Neural progenitor cell (in vitro differentiated cells): ENCODE data around the gene RIOK1. TPM values are rescaled to one million over a fixed set of nuclear protein-coding genes. Genes with fewer than 3 reads are reported as not detected.

Experiments used
- DNase-seq: peaks from one replicate; pipeline ENCODE4 v3.0.0-alpha.2; 2016; ENCODE audit warnings: low spot score
- H2AFZ ChIP-seq: fragments of 200-600 bp; sonication (generic); replicated peaks from 2 replicates; pipeline ENCODE4 v1.6.1; 2016; ENCODE audit warnings: antibody characterized with exemption
- H3F3A ChIP-seq: fragments of 200-600 bp; sonication (generic); 2 replicates; pipeline ENCODE4 v1.6.1; 2016; ENCODE audit warnings: antibody characterized with exemption, low read depth
- H3K27ac ChIP-seq: fragments of 200-600 bp; sonication (generic); 2 replicates; pipeline ENCODE4 v1.5.1; 2016; ENCODE audit warnings: mild to moderate bottlenecking
- H3K27me3 ChIP-seq: fragments of 200-600 bp; sonication (generic); 2 replicates; pipeline ENCODE4 v1.6.1; 2016; ENCODE audit warnings: mild to moderate bottlenecking, moderate library complexity
- H3K36me3 ChIP-seq: fragments of 200-600 bp; sonication (generic); 2 replicates; pipeline ENCODE4 v1.5.1; 2016
- H3K4me1 ChIP-seq: fragments of 200-600 bp; sonication (generic); 2 replicates; pipeline ENCODE4 v1.6.1; 2016; ENCODE audit warnings: mixed run types
- H3K4me2 ChIP-seq: fragments of 200-600 bp; sonication (generic); 2 replicates; pipeline ENCODE4 v1.6.1; 2016
- H3K4me3 ChIP-seq: fragments of 200-600 bp; sonication (generic); 2 replicates; pipeline ENCODE4 v1.5.1; 2016
- H3K79me2 ChIP-seq: fragments of 200-600 bp; sonication (generic); 2 replicates; pipeline ENCODE4 v1.6.1; 2016; ENCODE audit warnings: low read depth
- H3K9ac ChIP-seq: fragments of 200-600 bp; sonication (generic); 2 replicates; pipeline ENCODE4 v1.6.1; 2016
- H3K9me3 ChIP-seq: fragments of 200-600 bp; sonication (generic); 2 replicates; pipeline ENCODE4 v1.5.1; 2016; ENCODE audit warnings: low read depth
- H4K20me1 ChIP-seq: fragments of 200-600 bp; sonication (generic); 2 replicates; pipeline ENCODE4 v1.6.1; 2016; ENCODE audit warnings: low read depth
- H3K27ac Mint-ChIP-seq: 3 replicates; pipeline ENCODE4 v1.8.0; 2021; ENCODE audit warnings: mixed read lengths
- H3K27me3 Mint-ChIP-seq: 2 replicates; pipeline ENCODE4 v1.8.0; 2022; ENCODE audit warnings: low read depth, mild to moderate bottlenecking, inconsistent platforms, moderate library complexity, mixed read lengths; ENCODE audit not compliant: insufficient read depth
- H3K36me3 Mint-ChIP-seq: 3 replicates; pipeline ENCODE4 v1.8.0; 2021; ENCODE audit warnings: mixed read lengths
- H3K4me1 Mint-ChIP-seq: 3 replicates; pipeline ENCODE4 v1.8.0; 2021; ENCODE audit warnings: mixed read lengths
- H3K4me3 Mint-ChIP-seq: 3 replicates; pipeline ENCODE4 v1.8.0; 2021; ENCODE audit warnings: mild to moderate bottlenecking, moderate library complexity, mixed read lengths
- H3K9me3 Mint-ChIP-seq: 3 replicates; pipeline ENCODE4 v1.8.0; 2020; ENCODE audit warnings: mixed read lengths
- EZH2 ChIP-seq: fragments of 200-600 bp; sonication (generic); IDR thresholded peaks from 2 replicates; pipeline ENCODE4 v1.6.1; 2017; ENCODE audit warnings: antibody characterized with exemption, mild to moderate bottlenecking, moderate library complexity
- EZH2phosphoT487 ChIP-seq: fragments of 200-600 bp; sonication (generic); IDR thresholded peaks from 2 replicates; pipeline ENCODE4 v1.6.1; 2017; ENCODE audit warnings: antibody characterized with exemption
- total RNA-seq: library from RNA; depleted of rRNA; stranded (reverse); fragments of >200 nt; gene quantifications from 2 replicates; pipeline ENCODE4 v1.2.3, GENCODE V29; 2015; ENCODE audit warnings: low replicate concordance
- TF ChIP-seq, protein P1 (sequence below): fragments of 200-600 bp; sonication (generic); IDR thresholded peaks from 2 replicates; pipeline ENCODE4 v1.5.1; 2017; ENCODE audit warnings: antibody characterized with exemption, mild to moderate bottlenecking

Gene RIOK1
- total RNA-seq, 1 donor from 2014 or later, result 21.5 TPM

DNA sequence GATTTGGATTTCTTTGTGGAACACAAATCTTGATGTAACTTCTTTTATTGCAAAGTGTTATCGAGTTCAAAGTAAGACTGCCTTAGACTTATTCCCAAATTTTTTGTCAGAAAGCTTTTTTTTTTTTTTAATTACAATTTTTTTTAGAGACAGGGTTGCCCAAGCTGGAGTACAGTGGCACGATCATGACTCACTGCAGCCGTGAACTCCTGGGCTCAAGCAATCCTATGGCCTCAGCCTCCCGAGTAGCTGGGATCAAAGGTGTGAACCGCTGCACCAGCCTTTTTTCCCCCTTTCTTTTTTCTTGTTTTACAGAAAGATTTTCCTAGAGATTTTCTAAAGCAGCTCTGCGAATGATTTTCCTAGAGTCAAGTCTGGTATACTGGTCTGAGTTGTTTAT, 2.8 kb downstream of the RIOK1 start:
- Mint-ChIP-seq H3K4me1 (peaks cover 21% of the 10 kb centered on the region), H3K27me3 (no peaks in the 10 kb centered on the region), H3K27ac (no peak overlapping the region), H3K9me3 (no peaks in the 10 kb centered on the region), H3K4me3 (no peak overlapping the region), H3K36me3 (peaks cover 7% of the 10 kb centered on the region)
- no peak for DNase-seq
- H4K20me1 ChIP-seq, result peaks cover 6% of the 10 kb centered on the region
- H3K79me2 ChIP-seq, result peaks cover 40% of the 10 kb centered on the region
- no peaks in the 10 kb centered on the region for H3K27me3 ChIP-seq
- no peak for TF ChIP-seq EZH2phosphoT487
- TF ChIP-seq, protein P1, sequence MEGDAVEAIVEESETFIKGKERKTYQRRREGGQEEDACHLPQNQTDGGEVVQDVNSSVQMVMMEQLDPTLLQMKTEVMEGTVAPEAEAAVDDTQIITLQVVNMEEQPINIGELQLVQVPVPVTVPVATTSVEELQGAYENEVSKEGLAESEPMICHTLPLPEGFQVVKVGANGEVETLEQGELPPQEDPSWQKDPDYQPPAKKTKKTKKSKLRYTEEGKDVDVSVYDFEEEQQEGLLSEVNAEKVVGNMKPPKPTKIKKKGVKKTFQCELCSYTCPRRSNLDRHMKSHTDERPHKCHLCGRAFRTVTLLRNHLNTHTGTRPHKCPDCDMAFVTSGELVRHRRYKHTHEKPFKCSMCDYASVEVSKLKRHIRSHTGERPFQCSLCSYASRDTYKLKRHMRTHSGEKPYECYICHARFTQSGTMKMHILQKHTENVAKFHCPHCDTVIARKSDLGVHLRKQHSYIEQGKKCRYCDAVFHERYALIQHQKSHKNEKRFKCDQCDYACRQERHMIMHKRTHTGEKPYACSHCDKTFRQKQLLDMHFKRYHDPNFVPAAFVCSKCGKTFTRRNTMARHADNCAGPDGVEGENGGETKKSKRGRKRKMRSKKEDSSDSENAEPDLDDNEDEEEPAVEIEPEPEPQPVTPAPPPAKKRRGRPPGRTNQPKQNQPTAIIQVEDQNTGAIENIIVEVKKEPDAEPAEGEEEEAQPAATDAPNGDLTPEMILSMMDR, result no peak
- no peak for TF ChIP-seq EZH2
- H3K36me3 ChIP-seq, result no peaks in the 10 kb centered on the region
- H3K4me2 ChIP-seq, result no peak overlapping the region
- H3K27ac ChIP-seq, result no peak overlapping the region
- H3K9me3 ChIP-seq, result no peaks in the 10 kb centered on the region
- H3K4me3 ChIP-seq, result no peak overlapping the region
- H2AFZ ChIP-seq, result no peak overlapping the region
- peaks cover 16% of the 10 kb centered on the region for H3K4me1 ChIP-seq
- H3K9ac ChIP-seq, result peak overlapping the region; percentile 41
- H3F3A ChIP-seq, result peaks cover 18% of the 10 kb centered on the region

DNA sequence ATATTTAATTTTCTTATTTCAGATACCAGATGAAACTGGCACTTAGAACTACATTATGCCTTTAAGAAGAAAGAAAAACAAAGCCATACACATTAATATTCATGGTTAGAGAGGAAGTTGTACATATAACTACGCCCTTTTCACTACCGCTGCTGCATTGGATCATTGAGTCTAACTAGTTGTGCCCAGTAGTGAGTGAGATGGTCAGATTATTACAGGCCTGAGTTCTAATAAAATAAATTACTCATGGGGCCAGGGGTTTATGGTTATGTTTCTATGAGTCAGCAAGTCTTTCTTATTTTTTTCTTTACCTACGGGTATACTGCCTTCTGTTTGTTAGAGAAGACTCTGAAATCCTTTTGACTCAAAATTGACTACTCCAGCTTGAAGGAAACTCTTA, 11.5 kb downstream of the RIOK1 start:
- Histone ChIP-seq H3K9ac (no peak overlapping the region), H3F3A (no peaks in the 10 kb centered on the region), H3K9me3 (no peaks in the 10 kb centered on the region), H4K20me1 (no peaks in the 10 kb centered on the region), H3K27me3 (no peaks in the 10 kb centered on the region), H3K27ac (no peak overlapping the region), H3K36me3 (peaks cover 19% of the 10 kb centered on the region), H3K4me2 (no peak overlapping the region), H3K79me2 (no peaks in the 10 kb centered on the region), H3K4me3 (no peak overlapping the region), H3K4me1 (no peaks in the 10 kb centered on the region), H2AFZ (no peak overlapping the region)
- no peaks in the 10 kb centered on the region for H3K9me3 Mint-ChIP-seq
- no peaks in the 10 kb centered on the region for H3K4me1 Mint-ChIP-seq
- no peak for DNase-seq
- H3K27me3 Mint-ChIP-seq, result no peaks in the 10 kb centered on the region
- TF ChIP-seq EZH2phosphoT487 (no peak), EZH2 (no peak)
- TF ChIP-seq, protein P1, result no peak
- no peak overlapping the region for H3K4me3 Mint-ChIP-seq
- no peak overlapping the region for H3K27ac Mint-ChIP-seq
- peaks cover 18% of the 10 kb centered on the region for H3K36me3 Mint-ChIP-seq

DNA sequence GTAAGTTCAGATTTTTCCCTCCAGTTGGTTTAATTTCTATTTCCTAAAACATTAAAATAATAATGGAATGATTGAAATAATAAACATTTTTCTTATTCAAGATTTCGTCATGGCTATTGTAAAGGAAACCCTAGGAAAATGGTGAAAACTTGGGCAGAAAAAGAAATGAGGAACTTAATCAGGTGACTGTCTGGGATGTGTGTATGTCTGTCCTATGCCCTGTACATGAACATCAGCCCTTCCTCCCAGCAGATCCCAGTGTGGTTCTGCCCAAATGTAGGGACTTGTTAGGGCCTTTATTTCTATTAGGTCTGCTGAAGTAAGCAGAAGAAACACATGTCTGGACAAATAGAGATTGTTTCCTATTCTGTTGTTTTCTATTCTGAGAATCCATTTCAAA, 13.1 kb downstream of the RIOK1 start:
- Histone ChIP-seq H3F3A (no peaks in the 10 kb centered on the region), H4K20me1 (no peaks in the 10 kb centered on the region), H3K4me3 (no peak overlapping the region), H3K4me2 (no peak overlapping the region), H3K9me3 (no peaks in the 10 kb centered on the region), H3K4me1 (no peaks in the 10 kb centered on the region), H3K9ac (no peak overlapping the region), H3K27ac (no peak overlapping the region), H2AFZ (no peak overlapping the region), H3K36me3 (peaks cover 19% of the 10 kb centered on the region), H3K79me2 (no peaks in the 10 kb centered on the region), H3K27me3 (no peaks in the 10 kb centered on the region)
- H3K27ac Mint-ChIP-seq, result no peak overlapping the region
- H3K4me1 Mint-ChIP-seq, result no peaks in the 10 kb centered on the region
- H3K27me3 Mint-ChIP-seq, result no peaks in the 10 kb centered on the region
- TF ChIP-seq, protein P1, result no peak
- TF ChIP-seq EZH2 (no peak), EZH2phosphoT487 (no peak)
- no peak for DNase-seq
- no peak overlapping the region for H3K4me3 Mint-ChIP-seq
- H3K36me3 Mint-ChIP-seq, result peaks cover 20% of the 10 kb centered on the region
- no peaks in the 10 kb centered on the region for H3K9me3 Mint-ChIP-seq
